Measurements from ENCODE around the gene ZNF134.

Gene ZNF134

DNA sequence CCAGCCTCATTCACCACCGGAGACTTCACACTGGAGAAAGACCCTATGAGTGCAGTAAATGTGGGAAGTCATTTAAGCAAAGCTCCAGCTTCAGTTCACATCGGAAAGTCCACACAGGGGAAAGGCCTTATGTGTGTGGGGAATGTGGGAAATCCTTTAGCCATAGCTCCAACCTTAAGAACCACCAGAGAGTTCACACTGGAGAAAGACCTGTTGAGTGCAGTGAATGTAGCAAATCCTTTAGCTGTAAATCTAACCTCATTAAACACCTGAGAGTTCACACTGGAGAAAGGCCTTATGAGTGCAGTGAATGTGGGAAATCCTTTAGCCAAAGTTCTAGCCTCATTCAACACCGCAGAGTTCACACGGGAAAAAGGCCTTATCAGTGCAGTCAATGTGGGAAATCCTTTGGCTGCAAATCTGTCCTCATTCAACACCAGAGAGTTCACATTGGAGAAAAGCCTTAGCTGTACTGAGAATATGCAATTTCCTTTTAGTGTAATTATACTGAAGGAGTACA, 27.7 kb downstream of the ZNF134 start:
- no peak for FAIRE-seq

DNA sequence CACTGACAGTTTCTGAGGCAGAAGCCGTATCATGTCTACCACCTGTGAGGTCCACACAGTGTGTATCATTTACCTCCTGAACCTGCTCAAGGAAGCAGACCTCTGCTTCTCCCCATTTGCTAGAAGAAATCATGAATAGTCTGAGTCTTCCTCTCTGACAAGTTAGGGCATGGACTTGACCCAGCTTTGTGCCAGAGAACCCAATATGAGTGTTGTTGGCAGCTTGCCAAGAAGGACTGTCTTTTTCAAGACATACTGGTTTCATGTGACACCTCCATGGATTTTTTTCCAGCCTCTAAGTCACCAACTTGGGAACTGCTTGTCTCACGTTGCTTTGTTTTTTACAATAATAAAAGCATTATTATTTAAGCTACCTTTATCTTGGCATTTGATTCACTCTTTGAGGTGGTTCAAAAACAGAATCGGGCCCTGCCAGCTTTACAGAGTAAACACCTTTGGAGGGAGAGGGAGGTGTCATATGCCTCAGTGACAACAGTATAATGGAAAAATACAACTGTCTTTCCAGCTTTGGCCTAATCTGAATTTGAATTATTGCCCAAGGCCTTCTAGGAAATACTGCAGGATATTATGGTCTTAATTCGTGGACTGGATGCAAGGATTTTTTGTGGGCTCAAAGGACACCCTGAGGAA, 28.5 kb downstream of the ZNF134 start:
- no peak for FAIRE-seq

DNA sequence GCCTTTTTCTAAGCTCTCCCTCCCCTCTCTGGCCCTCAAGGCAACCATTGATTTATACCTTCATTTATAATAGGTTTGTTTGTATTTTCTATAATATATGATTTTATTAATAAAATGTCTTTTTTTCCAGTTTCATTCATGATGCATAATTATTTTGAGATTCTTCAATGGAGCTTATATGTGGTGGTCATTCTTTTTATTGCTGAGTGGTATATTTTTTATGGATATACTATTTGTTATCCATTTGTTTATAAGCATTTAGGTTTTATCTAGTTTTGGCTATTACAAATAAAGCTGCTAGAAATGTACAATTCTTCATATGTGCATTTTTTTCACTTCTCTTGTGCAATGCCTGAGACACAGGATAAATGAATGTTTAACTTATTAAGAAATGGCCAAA, 29.7 kb downstream of the ZNF134 start:
- FAIRE-seq: no peak

DNA sequence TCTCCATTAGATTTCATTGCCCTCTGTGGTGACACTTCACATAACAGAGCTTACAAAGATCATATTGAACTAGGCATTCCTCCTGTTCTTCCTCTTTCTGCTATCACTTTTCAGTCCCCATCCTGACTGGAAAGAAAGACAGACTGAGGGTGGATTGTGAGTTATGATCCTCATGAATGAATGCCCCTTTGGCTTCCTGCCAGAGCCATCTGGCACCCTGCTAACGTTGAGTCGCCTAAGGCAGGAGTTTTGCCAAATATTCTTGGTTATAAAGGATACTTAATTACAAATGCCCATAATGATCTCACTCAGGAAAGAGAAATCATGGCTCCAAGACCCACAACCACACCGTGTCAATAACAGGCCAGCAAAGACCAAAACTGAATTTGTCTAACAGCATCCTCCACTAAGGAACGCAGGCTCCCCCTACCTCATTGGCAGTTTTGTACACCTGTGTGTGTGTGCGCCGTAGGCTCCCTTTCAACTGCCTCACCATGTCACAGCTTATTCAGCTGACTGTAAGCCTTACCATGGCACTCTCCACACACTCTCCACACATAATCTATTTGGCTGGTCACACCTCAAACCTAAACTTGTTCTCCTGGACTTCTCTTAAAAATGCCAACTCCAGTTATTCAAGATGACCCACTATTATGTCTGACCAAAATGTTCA, 34.4 kb downstream of the ZNF134 start:
- no peak for FAIRE-seq

DNA sequence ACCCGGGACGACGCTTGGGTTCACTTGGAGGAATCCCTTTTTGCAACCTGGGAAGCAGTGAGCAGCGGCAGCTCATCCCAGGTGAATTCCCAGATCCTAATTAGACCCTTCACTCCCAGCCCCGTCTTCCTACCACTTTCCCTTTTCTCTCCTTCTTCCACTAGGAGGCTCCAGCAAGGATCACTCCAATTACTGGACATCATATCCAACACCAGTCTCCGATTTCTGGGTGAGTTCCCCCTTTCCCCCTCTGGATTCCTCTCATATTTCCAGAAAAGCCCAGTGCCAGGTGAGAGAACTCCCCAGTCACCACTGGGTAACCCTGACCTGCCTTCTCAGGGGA, 37.6 kb downstream of the ZNF134 start:
- FAIRE-seq: no peak

DNA sequence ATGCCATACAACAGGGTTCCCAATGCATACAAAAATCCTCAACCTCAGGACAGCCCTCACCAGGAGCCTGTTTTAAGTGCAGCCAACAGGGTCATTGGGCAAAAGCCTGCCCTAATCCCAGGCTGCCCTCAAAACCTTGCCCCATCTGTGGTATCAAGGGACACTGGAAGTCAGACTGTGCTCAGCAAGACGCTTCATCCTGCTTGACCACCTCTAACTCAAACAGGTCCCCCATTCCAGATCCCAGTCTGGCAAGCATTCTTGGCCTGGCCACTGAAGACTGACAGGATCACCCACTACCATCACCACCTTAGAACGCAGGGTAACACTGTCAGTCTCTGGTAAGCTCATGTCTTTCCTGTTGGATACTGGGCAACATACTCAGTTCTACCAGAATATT, 39.6 kb downstream of the ZNF134 start:
- FAIRE-seq: no peak

DNA sequence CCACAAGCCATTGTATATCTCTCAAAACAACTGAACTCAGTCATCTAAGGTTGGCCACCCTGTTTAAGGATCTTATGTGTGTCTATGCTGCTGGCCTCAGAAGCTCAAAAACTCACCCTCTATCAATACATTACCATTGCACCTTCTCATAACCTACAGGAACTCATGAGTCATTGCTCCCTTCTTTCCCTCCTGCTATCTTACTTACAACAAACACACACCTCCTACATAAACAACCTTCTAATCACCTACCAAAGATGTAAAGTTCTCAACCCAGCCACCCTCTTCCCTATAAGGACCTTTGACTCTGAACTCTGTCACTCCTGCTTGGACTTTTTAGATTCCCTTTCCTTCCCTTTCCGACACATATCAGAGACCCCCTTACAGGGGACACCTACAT, 41.4 kb downstream of the ZNF134 start:
- no peak for FAIRE-seq

DNA sequence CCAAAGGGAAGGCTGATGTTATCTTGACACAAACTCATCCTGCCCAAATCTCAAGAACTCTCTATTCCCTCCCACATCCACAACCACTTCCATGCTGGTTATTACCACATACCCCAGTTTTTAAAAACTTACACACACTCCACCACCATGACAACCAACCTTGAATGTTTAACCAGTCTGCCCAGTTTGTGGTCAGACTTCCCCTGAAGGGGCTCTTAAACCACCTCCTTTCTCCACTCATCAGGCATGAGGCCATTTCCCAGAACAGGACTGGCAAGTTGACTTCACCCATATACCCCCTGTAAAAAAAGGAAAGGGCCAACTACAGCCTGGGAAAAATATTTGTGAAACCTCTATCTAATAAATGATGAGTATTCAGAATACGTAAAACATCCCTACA, 42.3 kb downstream of the ZNF134 start:
- FAIRE-seq: no peak

DNA sequence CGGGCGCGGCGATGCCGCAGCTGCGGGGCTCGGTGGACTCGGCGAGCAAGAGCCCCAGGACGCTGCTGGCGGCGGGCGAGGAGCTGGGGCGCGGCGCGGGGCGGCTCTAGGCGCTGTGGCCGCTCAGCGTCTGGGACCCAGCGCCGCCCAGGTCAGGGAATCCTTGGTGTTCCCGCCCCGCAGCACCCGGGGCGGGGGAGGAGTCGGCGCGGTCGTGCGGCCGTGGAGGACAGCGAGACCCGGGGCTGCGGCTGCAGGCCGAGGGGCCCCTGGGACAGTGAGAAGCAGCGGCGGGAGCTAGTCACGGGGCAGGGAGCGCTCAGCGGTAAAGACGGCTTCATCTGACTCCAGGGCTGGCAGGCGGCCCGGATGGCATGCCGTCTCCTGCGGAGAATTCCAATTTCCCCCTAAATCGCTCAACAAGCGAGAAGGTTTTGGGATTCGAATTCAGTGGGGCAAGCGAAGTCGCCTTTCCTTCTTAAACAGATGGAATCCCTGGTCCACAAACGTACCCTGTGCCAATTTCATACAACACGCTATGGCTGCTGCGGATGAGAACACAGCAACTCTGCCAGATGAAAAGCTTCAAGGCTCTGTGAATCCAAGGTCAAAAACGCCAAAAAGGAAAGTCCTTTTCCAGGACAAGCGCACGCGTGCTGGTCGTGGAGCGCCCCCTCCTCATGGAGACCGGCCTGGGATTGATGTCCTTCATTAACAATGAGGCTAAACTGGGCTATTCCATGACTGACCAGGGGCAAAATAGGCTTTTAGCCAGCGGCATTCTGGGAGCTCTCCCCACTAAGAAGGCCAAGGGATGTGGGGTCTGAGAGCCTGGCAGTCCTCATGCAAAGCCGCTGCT, 50.5 kb downstream of the ZNF134 start:
- no peak for FAIRE-seq

DNA sequence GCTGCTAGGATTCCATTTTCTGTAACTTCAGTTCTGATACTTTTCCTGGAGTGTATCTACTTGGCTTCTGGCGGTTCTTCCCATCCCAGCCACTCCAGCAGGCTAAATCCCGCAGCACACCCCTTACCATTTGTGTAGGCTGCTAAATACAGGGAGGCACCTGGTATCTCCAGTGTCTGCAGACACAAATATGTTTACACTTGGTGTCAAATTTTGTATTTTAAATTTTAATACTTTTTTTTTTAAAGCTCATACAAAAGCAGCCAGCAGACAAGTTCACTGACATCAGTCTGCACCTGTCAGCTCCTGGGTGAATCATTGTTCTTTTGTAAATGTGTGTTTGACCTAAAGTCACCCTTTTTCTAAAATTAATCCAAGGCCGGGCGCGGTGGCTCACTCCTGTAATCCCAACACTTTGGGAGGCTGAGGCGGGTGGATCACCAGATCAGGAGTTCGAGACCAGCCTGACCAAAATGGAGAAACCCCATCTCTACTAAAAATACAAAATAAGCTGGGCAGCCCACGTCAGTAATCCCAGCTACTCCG, 51.3 kb downstream of the ZNF134 start:
- FAIRE-seq: no peak

DNA sequence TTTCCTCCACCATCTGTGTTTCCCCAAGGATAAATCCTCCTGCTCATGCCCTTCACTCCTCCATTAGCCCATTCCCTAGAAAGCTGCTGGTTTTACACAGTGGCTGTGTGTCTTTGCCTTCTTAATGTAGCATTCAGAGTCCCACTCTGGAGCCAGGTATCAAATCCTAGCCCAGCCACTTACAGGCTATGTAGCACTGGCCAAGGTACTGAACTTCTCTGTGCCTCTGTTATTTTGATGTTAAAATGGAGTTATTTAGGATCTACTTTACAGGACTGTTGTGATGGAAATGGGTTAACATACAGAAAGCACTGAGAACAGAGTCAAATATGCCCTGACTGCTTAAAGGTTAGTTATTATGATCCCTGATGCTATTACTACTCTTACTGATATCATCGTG, 53.2 kb downstream of the ZNF134 start:
- FAIRE-seq: no peak

DNA sequence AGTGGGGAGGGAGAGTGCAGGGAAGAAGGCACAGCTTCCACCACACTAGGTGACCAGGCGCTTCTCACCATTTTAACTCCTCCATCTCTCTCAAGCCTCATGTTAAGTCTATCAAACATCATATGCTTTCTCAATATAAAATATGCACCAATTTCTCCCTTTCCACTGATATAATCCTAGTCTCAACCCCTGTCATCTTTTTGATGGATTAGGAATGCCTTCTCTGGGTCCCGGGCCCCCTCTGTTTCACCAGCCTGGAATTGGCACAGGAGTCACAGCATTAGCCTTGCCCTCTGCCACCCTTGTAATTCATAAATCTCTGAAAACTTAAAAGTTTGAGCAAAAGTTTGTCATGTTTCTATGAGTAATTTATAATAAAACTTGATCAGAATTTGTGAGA, 54.6 kb downstream of the ZNF134 start, which contains the start of gene ZSCAN4:
Gene ZSCAN4, plus strand, starts transcription at position 301 of the 400 bp plus-strand sequence. CDS start 7,211 bp downstream, outside the sequence.
- FAIRE-seq: no peak

DNA sequence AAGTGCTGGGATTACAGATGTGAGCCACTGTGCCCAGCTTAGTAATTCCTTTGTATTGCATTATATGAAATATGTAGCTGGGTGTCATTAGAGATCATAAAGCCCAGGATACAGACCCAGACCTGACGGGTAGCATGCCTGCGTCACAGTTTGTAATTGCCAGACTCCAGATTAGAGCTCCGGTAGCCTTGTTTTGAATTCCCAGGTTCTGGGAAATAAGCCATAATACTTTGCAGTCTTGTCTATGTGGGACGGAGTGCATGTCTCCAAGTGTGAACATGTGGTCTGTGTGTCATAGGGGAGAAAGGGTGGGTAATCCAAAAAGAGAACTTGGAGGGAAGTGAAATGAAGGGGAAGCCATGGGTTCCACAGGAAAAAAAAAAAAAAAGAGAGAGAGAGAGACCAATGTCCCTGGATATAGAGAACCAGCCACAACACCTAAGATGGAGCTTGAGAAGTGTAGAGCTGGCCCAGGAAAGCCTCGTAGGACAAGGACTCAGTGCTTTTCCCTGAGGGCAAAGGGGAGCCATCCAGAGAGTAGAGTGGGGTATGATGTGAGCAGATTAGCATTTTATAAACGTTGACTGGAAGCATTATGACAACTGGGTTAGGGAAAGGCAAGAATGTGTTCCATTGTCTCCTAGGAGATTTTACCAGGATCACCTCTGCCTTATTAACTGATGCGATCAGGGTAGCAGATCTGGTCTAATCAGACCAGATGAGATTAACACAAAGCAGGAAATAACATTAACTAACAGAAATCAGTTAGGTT, 57.3 kb downstream of the ZNF134 start:
- FAIRE-seq: no peak

DNA sequence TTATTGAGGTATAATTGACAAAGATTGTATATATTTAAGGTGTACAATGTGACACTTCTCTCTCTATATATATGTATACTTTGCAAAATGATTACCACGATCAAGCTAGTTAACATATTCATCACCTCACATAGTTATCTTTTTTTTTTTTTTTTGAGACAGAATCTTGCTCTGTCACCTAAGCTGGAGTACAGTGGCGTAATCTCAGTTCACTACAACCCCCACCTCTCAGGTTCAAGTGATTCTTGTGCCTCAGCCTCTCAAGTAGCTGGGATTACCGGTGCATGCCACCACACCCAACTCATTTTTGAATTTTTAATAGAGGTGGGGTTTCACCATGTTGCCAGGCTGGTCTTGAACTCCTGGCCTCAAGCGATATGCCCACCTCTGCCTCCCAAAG, 58.4 kb downstream of the ZNF134 start:
- FAIRE-seq: no peak
